SK-N-SH (cell line): ENCODE measurements around the gene ZNF341. TPM values are rescaled to one million over a fixed set of nuclear protein-coding genes. Genes with fewer than 3 reads are reported as not detected.

Source experiments
- CTCF ChIA-PET: fragments of 300-600, 350-600 bp; formaldehyde crosslinking; extraction: SDS; loops from one replicate; lab custom pipeline; 2021; lab: Yijun Ruan, JAX
- POLR2A ChIA-PET: fragments of 350-600 bp; sonication (Branson Sonifier 250); formaldehyde crosslinking; extraction: SDS; loops from one replicate; lab custom pipeline; 2020; ENCODE audit warnings: antibody characterized with exemption, inconsistent platforms; lab: Yijun Ruan, JAX
- DNase-seq: peaks from one replicate; pipeline ENCODE4 v3.0.0; 2012
- H2AFZ ChIP-seq: fragments of 200-600 bp; sonication (generic); 2 replicates; pipeline ENCODE4 v1.8.1; 2016; ENCODE audit warnings: antibody characterized with exemption, mild to moderate bottlenecking, low read depth
- H3F3A ChIP-seq: fragments of 200-600 bp; sonication (generic); replicated peaks from 2 replicates; pipeline ENCODE3; 2016; ENCODE audit warnings: antibody characterized with exemption, mild to moderate bottlenecking; ENCODE audit not compliant: insufficient read depth
- H3K27ac ChIP-seq, 2 experiments: fragments of 200-500 bp in 1 of 2; fragments of 200-600 bp in 1 of 2; sonication (Bioruptor generic) in 1 of 2; sonication (generic), shearing (Covaris generic) in 1 of 2; 2 replicates each; pipeline versions ENCODE4 v1.5.1 to v1.6.1; 2014 to 2016; ENCODE audit warnings: low read depth in 2 of 2, inconsistent platforms in 1 of 2, low read length in 1 of 2, mild to moderate bottlenecking in 1 of 2, mixed read lengths in 1 of 2
- H3K27me3 ChIP-seq: fragments of 200-600 bp; sonication (generic), shearing (Covaris generic); 2 replicates; pipeline ENCODE4 v1.6.1; 2016; ENCODE audit warnings: mixed run types; ENCODE audit not compliant: insufficient read depth
- H3K36me3 ChIP-seq, 2 experiments: fragments of 200-500 bp in 1 of 2; fragments of 200-600 bp in 1 of 2; sonication (Bioruptor generic) in 1 of 2; sonication (generic) in 1 of 2; replicated peaks in 1 of 2; 2 replicates each; pipeline versions ENCODE3 to v1.5.1; 2014 to 2016; ENCODE audit warnings: low read length in 1 of 2, mild to moderate bottlenecking in 1 of 2; ENCODE audit not compliant: insufficient read depth in 2 of 2, control insufficient read depth in 1 of 2
- H3K4me1 ChIP-seq, 2 experiments: fragments of 200-500 bp in 1 of 2; fragments of 200-600 bp in 1 of 2; sonication (Bioruptor generic) in 1 of 2; sonication (generic), shearing (Covaris generic) in 1 of 2; 2 replicates each; pipeline versions ENCODE4 v1.5.1 to v1.6.1; 2014 to 2016; ENCODE audit warnings: low read depth in 1 of 2, low read length in 1 of 2, mixed run types in 1 of 2; ENCODE audit not compliant: insufficient read depth in 2 of 2, control insufficient read depth in 1 of 2
- H3K4me2 ChIP-seq: fragments of 200-600 bp; sonication (generic), shearing (Covaris generic); 2 replicates; pipeline ENCODE4 v1.6.1; 2017; ENCODE audit warnings: mixed run types
- H3K4me3 ChIP-seq, 2 experiments: fragments of 200-500 bp in 1 of 2; fragments of 200-600 bp in 1 of 2; sonication (Bioruptor generic) in 1 of 2; sonication (generic), shearing (Covaris generic) in 1 of 2; 2 replicates each; pipeline versions ENCODE4 v1.5.1 to v1.8.1; 2014 to 2016; ENCODE audit warnings: low read depth in 2 of 2, inconsistent platforms in 1 of 2, low read length in 1 of 2, mild to moderate bottlenecking in 1 of 2, mixed read lengths in 1 of 2, moderate library complexity in 1 of 2
- H3K79me2 ChIP-seq: fragments of 200-600 bp; sonication (generic); 2 replicates; pipeline ENCODE4 v1.8.1; 2017; ENCODE audit warnings: mild to moderate bottlenecking; ENCODE audit not compliant: insufficient read depth
- H3K9ac ChIP-seq: fragments of 200-600 bp; sonication (generic); 2 replicates; pipeline ENCODE4 v1.6.1; 2017; ENCODE audit warnings: mixed run types
- H3K9me2 ChIP-seq: fragments of 200-600 bp; sonication (generic); 2 replicates; pipeline ENCODE4 v1.6.1; 2017; ENCODE audit warnings: mixed run types
- H3K9me3 ChIP-seq: fragments of 200-600 bp; sonication (generic); 2 replicates; pipeline ENCODE4 v1.6.1; 2017; ENCODE audit warnings: mixed run types, mild to moderate bottlenecking, moderate library complexity
- H4K20me1 ChIP-seq: fragments of 200-600 bp; sonication (generic); 2 replicates; pipeline ENCODE4 v1.6.1; 2017; ENCODE audit warnings: mild to moderate bottlenecking, mixed run types; ENCODE audit not compliant: insufficient read depth
- CHD2 ChIP-seq: fragments of 150-350 bp; IDR thresholded peaks from 2 replicates; pipeline ENCODE4 v1.6.1; 2018; ENCODE audit warnings: low read length; ENCODE audit not compliant: partially characterized antibody
- ELF1 ChIP-seq: IDR thresholded peaks from 2 replicates; pipeline ENCODE4 v1.4.0; 2012
- GATA2 ChIP-seq: sonication (generic); formaldehyde crosslinking; IDR thresholded peaks from 2 replicates; pipeline ENCODE4 v1.5.0; 2020; ENCODE audit warnings: mild to moderate bottlenecking, missing genetic modification reagents
- JUND ChIP-seq: IDR thresholded peaks from 2 replicates; pipeline ENCODE4 v1.4.0; 2012
- MEF2A ChIP-seq: IDR thresholded peaks from 2 replicates; pipeline ENCODE4 v1.4.0; 2012; ENCODE audit warnings: low read depth, borderline replicate concordance
- NRF1 ChIP-seq: IDR thresholded peaks from 2 replicates; pipeline ENCODE4 v1.6.1; 2012; ENCODE audit warnings: low read depth, mild to moderate bottlenecking, low read length
- RAD21 ChIP-seq: IDR thresholded peaks from 2 replicates; pipeline ENCODE4 v1.6.1; 2012; ENCODE audit warnings: mild to moderate bottlenecking, low read length
- RCOR1 ChIP-seq: fragments of 150-350 bp; IDR thresholded peaks from 2 replicates; pipeline ENCODE4 v1.6.1; 2017; ENCODE audit warnings: antibody characterized with exemption, low read length
- SMC3 ChIP-seq: IDR thresholded peaks from 2 replicates; pipeline ENCODE4 v1.6.1; 2012; ENCODE audit warnings: low read depth, low read length, improper control_type of control experiment
- TAF1 ChIP-seq: IDR thresholded peaks from 2 replicates; pipeline ENCODE4 v1.6.1; 2012; ENCODE audit warnings: low read depth, mild to moderate bottlenecking, low read length, moderate library complexity, borderline replicate concordance
- TEAD4 ChIP-seq: IDR thresholded peaks from 2 replicates; pipeline ENCODE4 v1.4.0; 2012; ENCODE audit warnings: mild to moderate bottlenecking, borderline replicate concordance; ENCODE audit not compliant: insufficient read depth
- YY1 ChIP-seq: IDR thresholded peaks from 2 replicates; pipeline ENCODE4 v1.4.0; 2012; ENCODE audit warnings: low read depth, mild to moderate bottlenecking
- WGBS: methylation state at CpG from one replicate; pipeline ENCODE4 v1.1.6; 2017; ENCODE audit warnings: low lambda C conversion rate; 5-methylcytosine and 5-hydroxymethylcytosine counted together
- polyA plus RNA-seq, 3 experiments: library from polyadenylated mRNA; depleted of rRNA; stranded (reverse); fragments of >200 nt; gene quantifications; 2 replicates each; pipeline ENCODE4 v1.2.3, GENCODE V29; 2012
- TF ChIP-seq, protein P1 (sequence below): fragments of 150-350 bp; IDR thresholded peaks from 2 replicates; pipeline ENCODE4 v1.6.1; 2017; ENCODE audit warnings: antibody characterized with exemption, low read length, low read depth, borderline replicate concordance
- TF ChIP-seq, protein P2 (sequence below): IDR thresholded peaks from 2 replicates; pipeline ENCODE4 v1.6.1; 2012; ENCODE audit warnings: mild to moderate bottlenecking, low read depth, low read length, moderate library complexity
- TF ChIP-seq, protein P3 (sequence below): IDR thresholded peaks from 2 replicates; pipeline ENCODE4 v1.4.0; 2012; ENCODE audit warnings: low read depth
- TF ChIP-seq, protein P4 (sequence below): IDR thresholded peaks from 2 replicates; pipeline ENCODE4 v1.4.0; 2012; ENCODE audit warnings: low read depth, borderline replicate concordance
- TF ChIP-seq, protein P5 (sequence below): fragments of 150-350 bp; IDR thresholded peaks from 2 replicates; pipeline ENCODE4 v1.6.1; 2016; ENCODE audit warnings: mild to moderate bottlenecking, low read depth, low read length

The ZNF341 gene
- polyA plus RNA-seq, 1 of the 3 experiments (the other 2 are of a cell fraction): 3.2 TPM

DNA sequence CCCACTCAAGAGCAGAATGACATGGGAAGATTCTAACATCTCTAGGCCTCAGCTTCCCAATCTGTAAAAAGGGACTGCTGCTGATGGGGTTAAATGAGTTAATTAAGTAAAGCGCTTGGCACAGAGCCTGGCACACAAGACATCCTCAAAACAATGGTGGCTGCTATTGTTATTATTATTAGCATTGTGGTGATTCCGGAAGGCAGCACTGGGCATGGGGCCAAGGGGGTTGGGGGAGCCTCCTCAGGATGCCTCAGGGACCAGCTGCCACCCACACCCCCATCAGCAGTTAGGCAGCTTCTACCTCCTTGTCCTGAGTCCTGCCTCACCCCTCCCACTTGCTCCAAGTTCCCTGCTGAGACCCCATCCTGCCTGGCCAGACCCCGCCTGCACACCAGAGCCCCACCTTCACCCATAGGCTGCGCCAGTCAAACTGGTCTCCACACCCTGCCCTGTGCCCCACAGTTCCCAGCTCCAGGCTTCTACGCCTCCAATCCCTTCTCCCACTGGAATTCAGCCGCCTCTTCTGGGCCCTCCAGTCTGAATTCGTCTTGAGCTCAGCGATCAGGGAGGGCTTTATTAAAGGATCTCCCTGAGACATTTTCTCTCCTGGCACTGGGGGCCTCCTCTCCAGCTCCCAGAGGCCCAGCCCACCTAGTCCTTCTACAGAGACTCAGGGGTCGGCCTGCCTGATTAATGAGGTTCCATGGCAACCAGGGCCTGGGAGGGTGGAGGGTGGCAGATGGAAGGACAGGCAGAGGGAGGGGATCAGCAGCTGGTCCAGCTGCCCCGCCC is 47.1 kb upstream of the ZNF341 start:
- Histone ChIP-seq H3K79me2 (peaks cover 35% of the 10 kb centered on the region), H3K4me1 (peaks cover 7 to 19% of the 10 kb centered on the region in 2 experiments; a peak in 2 of 4 replicates), H3K9ac (peak overlapping the region; percentile 64), H3K27me3 (no peaks in the 10 kb centered on the region), H3K36me3 (no peaks in the 10 kb centered on the region), H3F3A (no peaks in the 10 kb centered on the region), H4K20me1 (peaks cover 6% of the 10 kb centered on the region; the same call in 1 of the 2 replicates), H3K4me2 (peak overlapping the region; percentile 72), H3K9me3 (no peaks in the 10 kb centered on the region), H3K27ac (peak overlapping the region in 1 of 2 experiments; percentile 18; a peak in 2 of 4 replicates), H3K4me3 (peak overlapping the region; percentile 61 to 62), H2AFZ (peak overlapping the region; percentile 66; the same call in 1 of the 2 replicates), H3K9me2 (no peaks in the 10 kb centered on the region)
- WGBS: 54% methylated on average over 9 of the region's 10 CpGs
- DNase-seq: peak; percentile 76
- ChIA-PET POLR2A (interaction anchor here (0.9 to 1.6 kb wide), 6 partner anchors 10 to 47 kb away, joined by 3 to 7 read pairs (median 4); partner anchors contain the start of genes PXMP4 and ZNF341), CTCF (interaction anchor here (0.6 to 4.5 kb wide), 7 partner anchors 10 to 227 kb away, joined by 3 to 15 read pairs (median 4); partner anchors contain the start of gene ACTL10)
- TF ChIP-seq, protein P1, sequence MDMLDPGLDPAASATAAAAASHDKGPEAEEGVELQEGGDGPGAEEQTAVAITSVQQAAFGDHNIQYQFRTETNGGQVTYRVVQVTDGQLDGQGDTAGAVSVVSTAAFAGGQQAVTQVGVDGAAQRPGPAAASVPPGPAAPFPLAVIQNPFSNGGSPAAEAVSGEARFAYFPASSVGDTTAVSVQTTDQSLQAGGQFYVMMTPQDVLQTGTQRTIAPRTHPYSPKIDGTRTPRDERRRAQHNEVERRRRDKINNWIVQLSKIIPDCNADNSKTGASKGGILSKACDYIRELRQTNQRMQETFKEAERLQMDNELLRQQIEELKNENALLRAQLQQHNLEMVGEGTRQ: no peak
- 0 out of 2 replicates have a peak, but pooled peaks have one; percentile 3 for TF ChIP-seq RCOR1

DNA sequence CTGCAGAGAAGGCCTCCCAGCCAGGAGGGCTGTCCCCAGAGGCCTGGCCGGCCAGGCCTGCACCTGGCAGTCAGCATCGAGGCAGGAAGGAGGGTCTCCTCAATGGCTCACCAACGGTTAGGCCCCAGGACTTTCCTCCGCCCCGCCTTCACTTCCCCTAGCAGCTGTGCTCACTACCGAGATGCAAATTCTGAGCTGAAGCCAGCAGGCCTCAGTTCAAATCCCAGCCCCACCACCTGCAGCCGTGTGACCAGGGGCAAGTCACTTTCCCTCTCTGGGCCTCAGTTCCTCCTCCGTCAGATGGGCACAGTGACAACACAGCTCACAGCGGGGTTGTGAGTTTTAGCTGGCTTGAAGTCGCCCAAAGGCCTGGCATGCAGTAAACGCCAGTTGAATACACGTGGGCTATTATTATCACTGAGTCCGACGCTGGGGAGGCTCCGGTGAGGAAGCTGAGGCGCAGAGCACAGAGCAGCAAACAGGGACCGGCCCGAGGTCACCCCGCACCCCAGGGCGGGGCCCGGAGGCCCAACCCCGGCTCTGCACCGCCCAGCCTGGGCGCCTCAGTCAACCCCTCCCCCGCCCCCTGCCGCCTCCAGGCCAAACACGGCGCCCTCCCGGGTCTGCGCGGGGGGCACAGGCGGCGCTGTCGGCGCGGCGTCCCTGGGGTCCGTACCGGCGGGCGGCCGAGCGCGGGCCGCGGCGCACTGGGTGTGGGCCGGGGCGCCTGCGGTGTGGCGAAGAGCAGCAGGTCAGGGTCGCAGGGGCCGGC is 46.3 kb upstream of the ZNF341 start:
- no peaks in the 10 kb centered on the region for H3K27me3 ChIP-seq
- H3K9ac ChIP-seq: peak overlapping the region; percentile 64
- no peaks in the 10 kb centered on the region for H3F3A ChIP-seq
- peak overlapping the region; percentile 66 for H2AFZ ChIP-seq
- peak overlapping the region; percentile 1 to 18; a peak in 1 of 4 replicates for H3K27ac ChIP-seq
- DNase-seq: peak; percentile 80
- H3K9me3 ChIP-seq: no peaks in the 10 kb centered on the region
- peaks cover 7 to 19% of the 10 kb centered on the region in 2 experiments; a peak in 2 of 4 replicates for H3K4me1 ChIP-seq
- peak overlapping the region; percentile 61 to 62 for H3K4me3 ChIP-seq
- 0% methylated on average over 5 of the region's 53 CpGs for WGBS
- ChIA-PET POLR2A (interaction anchor here (0.9 to 1.6 kb wide), 6 partner anchors 10 to 46 kb away, joined by 3 to 7 read pairs (median 4); partner anchors contain the start of genes PXMP4 and ZNF341), CTCF (interaction anchor here (0.6 to 4.5 kb wide), 7 partner anchors 11 to 228 kb away, joined by 3 to 15 read pairs (median 4); partner anchors contain the start of gene ACTL10)
- no peaks in the 10 kb centered on the region for H3K9me2 ChIP-seq
- H3K79me2 ChIP-seq: peaks cover 35% of the 10 kb centered on the region
- H3K36me3 ChIP-seq: no peaks in the 10 kb centered on the region
- peak overlapping the region; percentile 72 for H3K4me2 ChIP-seq
- peaks cover 6% of the 10 kb centered on the region; the same call in 1 of the 2 replicates for H4K20me1 ChIP-seq
- TF ChIP-seq NRF1 (no peak), RAD21 (no peak), SMC3 (no peak), TEAD4 (no peak), GATA2 (CRISPR knock-in tag) (no peak), RCOR1 (no peak), ELF1 (no peak), MEF2A (no peak), YY1 (no peak), TAF1 (no peak), CHD2 (peak; percentile 6), JUND (no peak)
- TF ChIP-seq, protein P2, sequence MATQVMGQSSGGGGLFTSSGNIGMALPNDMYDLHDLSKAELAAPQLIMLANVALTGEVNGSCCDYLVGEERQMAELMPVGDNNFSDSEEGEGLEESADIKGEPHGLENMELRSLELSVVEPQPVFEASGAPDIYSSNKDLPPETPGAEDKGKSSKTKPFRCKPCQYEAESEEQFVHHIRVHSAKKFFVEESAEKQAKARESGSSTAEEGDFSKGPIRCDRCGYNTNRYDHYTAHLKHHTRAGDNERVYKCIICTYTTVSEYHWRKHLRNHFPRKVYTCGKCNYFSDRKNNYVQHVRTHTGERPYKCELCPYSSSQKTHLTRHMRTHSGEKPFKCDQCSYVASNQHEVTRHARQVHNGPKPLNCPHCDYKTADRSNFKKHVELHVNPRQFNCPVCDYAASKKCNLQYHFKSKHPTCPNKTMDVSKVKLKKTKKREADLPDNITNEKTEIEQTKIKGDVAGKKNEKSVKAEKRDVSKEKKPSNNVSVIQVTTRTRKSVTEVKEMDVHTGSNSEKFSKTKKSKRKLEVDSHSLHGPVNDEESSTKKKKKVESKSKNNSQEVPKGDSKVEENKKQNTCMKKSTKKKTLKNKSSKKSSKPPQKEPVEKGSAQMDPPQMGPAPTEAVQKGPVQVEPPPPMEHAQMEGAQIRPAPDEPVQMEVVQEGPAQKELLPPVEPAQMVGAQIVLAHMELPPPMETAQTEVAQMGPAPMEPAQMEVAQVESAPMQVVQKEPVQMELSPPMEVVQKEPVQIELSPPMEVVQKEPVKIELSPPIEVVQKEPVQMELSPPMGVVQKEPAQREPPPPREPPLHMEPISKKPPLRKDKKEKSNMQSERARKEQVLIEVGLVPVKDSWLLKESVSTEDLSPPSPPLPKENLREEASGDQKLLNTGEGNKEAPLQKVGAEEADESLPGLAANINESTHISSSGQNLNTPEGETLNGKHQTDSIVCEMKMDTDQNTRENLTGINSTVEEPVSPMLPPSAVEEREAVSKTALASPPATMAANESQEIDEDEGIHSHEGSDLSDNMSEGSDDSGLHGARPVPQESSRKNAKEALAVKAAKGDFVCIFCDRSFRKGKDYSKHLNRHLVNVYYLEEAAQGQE: no peak
- TF ChIP-seq, protein P3, sequence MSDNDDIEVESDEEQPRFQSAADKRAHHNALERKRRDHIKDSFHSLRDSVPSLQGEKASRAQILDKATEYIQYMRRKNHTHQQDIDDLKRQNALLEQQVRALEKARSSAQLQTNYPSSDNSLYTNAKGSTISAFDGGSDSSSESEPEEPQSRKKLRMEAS: 0 out of 2 replicates have a peak, but pooled peaks have one; percentile 30
- TF ChIP-seq, protein P4, sequence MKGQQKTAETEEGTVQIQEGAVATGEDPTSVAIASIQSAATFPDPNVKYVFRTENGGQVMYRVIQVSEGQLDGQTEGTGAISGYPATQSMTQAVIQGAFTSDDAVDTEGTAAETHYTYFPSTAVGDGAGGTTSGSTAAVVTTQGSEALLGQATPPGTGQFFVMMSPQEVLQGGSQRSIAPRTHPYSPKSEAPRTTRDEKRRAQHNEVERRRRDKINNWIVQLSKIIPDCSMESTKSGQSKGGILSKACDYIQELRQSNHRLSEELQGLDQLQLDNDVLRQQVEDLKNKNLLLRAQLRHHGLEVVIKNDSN: no peak
- TF ChIP-seq, protein P5, sequence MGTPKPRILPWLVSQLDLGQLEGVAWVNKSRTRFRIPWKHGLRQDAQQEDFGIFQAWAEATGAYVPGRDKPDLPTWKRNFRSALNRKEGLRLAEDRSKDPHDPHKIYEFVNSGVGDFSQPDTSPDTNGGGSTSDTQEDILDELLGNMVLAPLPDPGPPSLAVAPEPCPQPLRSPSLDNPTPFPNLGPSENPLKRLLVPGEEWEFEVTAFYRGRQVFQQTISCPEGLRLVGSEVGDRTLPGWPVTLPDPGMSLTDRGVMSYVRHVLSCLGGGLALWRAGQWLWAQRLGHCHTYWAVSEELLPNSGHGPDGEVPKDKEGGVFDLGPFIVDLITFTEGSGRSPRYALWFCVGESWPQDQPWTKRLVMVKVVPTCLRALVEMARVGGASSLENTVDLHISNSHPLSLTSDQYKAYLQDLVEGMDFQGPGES: no peak
